Panc1 (cell line): ENCODE measurements around the gene MACROD2.

Experiments used
- SIN3A ChIP-seq: IDR thresholded peaks from 2 replicates; pipeline ENCODE4 v1.6.1; 2012; ENCODE audit warnings: low read depth, mild to moderate bottlenecking, low read length, moderate library complexity, borderline replicate concordance; ENCODE audit not compliant: insufficient read depth
- TF ChIP-seq, protein P1 (sequence below): fragments of 450-650 bp; IDR thresholded peaks from 2 replicates; pipeline ENCODE4 v1.5.1; 2017; ENCODE audit warnings: mild to moderate bottlenecking
- TF ChIP-seq, protein P2 (sequence below), 2 experiments: IDR thresholded peaks; 2 replicates each; pipeline ENCODE4 v1.6.1; 2011 to 2012; ENCODE audit warnings: low read depth in 2 of 2, control low read depth in 1 of 2, low read length in 1 of 2, mild to moderate bottlenecking in 1 of 2, moderate library complexity in 1 of 2; ENCODE audit not compliant: insufficient read depth in 1 of 2

DNA sequence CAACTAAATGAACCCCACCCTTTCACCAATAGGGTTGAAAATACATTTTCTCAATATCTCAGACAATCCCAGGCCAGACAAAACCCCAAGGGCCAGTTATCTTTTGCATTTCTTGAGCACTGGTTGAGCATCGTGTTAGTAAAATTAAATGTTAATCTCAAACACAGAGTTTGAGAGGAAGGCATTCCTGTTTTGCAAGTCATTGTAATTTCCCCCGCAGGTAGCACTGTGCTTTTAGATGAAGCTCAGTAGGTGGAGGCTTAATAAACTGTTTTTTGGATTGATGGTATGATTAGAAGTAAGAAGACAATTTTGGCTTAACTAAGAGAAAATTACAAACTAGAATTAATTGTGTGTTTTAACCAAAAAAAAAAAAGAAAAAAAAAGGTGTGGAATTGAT lies 1340.7 kb downstream of the MACROD2 start:
- TF ChIP-seq, protein P1, sequence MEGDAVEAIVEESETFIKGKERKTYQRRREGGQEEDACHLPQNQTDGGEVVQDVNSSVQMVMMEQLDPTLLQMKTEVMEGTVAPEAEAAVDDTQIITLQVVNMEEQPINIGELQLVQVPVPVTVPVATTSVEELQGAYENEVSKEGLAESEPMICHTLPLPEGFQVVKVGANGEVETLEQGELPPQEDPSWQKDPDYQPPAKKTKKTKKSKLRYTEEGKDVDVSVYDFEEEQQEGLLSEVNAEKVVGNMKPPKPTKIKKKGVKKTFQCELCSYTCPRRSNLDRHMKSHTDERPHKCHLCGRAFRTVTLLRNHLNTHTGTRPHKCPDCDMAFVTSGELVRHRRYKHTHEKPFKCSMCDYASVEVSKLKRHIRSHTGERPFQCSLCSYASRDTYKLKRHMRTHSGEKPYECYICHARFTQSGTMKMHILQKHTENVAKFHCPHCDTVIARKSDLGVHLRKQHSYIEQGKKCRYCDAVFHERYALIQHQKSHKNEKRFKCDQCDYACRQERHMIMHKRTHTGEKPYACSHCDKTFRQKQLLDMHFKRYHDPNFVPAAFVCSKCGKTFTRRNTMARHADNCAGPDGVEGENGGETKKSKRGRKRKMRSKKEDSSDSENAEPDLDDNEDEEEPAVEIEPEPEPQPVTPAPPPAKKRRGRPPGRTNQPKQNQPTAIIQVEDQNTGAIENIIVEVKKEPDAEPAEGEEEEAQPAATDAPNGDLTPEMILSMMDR: no peak
- TF ChIP-seq SIN3A: no peak
- TF ChIP-seq, protein P2, sequence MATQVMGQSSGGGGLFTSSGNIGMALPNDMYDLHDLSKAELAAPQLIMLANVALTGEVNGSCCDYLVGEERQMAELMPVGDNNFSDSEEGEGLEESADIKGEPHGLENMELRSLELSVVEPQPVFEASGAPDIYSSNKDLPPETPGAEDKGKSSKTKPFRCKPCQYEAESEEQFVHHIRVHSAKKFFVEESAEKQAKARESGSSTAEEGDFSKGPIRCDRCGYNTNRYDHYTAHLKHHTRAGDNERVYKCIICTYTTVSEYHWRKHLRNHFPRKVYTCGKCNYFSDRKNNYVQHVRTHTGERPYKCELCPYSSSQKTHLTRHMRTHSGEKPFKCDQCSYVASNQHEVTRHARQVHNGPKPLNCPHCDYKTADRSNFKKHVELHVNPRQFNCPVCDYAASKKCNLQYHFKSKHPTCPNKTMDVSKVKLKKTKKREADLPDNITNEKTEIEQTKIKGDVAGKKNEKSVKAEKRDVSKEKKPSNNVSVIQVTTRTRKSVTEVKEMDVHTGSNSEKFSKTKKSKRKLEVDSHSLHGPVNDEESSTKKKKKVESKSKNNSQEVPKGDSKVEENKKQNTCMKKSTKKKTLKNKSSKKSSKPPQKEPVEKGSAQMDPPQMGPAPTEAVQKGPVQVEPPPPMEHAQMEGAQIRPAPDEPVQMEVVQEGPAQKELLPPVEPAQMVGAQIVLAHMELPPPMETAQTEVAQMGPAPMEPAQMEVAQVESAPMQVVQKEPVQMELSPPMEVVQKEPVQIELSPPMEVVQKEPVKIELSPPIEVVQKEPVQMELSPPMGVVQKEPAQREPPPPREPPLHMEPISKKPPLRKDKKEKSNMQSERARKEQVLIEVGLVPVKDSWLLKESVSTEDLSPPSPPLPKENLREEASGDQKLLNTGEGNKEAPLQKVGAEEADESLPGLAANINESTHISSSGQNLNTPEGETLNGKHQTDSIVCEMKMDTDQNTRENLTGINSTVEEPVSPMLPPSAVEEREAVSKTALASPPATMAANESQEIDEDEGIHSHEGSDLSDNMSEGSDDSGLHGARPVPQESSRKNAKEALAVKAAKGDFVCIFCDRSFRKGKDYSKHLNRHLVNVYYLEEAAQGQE (IDR thresholded peaks at IDR 0.05; ENCODE audit: insufficient read depth in 1 of 2, low read depth in 2 of 2, low read length in 1 of 2): no peak
